Astrocyte (in vitro differentiated cells and primary cell): ENCODE results near the gene PEAR1. TPM values are rescaled to one million over a fixed set of nuclear protein-coding genes. Genes with fewer than 3 reads are reported as not detected.

ENCODE experiments used
- DNase-seq: peaks from one replicate; pipeline ENCODE4 v3.0.0-alpha.2; 2010; ENCODE audit warnings: low read depth
- FAIRE-seq: peaks from 2 replicates; lab custom pipeline; 2011; peaks lifted over from hg19 to GRCh38; lab: Jason Lieb, UNC
- H2AFZ ChIP-seq: 2 replicates; pipeline ENCODE4 v1.6.0; 2012; ENCODE audit warnings: low read depth, low read length, inconsistent platforms
- H3K27ac ChIP-seq: 2 replicates; pipeline ENCODE4 v1.5.1; 2011; ENCODE audit warnings: low read depth, low read length, inconsistent platforms
- H3K27me3 ChIP-seq: 2 replicates; pipeline ENCODE4 v1.6.0; 2011; ENCODE audit warnings: low read length, inconsistent platforms; ENCODE audit not compliant: insufficient read depth
- H3K36me3 ChIP-seq: 2 replicates; pipeline ENCODE4 v1.5.1; 2011; ENCODE audit warnings: low read length, inconsistent platforms; ENCODE audit not compliant: insufficient read depth
- H3K4me1 ChIP-seq: 2 replicates; pipeline ENCODE4 v1.5.1; 2011; ENCODE audit warnings: low read length, inconsistent platforms; ENCODE audit not compliant: insufficient read depth
- H3K4me2 ChIP-seq: 2 replicates; pipeline ENCODE4 v1.6.0; 2012; ENCODE audit warnings: low read length, inconsistent platforms
- H3K4me3 ChIP-seq: 2 replicates; pipeline ENCODE4 v1.5.1; 2011; ENCODE audit warnings: low read depth, mild to moderate bottlenecking, low read length, inconsistent platforms; ENCODE audit not compliant: insufficient read depth
- H3K79me2 ChIP-seq: 2 replicates; pipeline ENCODE4 v1.6.0; 2012; ENCODE audit warnings: mild to moderate bottlenecking, low read length, inconsistent platforms; ENCODE audit not compliant: insufficient read depth
- H3K9ac ChIP-seq: 2 replicates; pipeline ENCODE4 v1.6.0; 2012; ENCODE audit warnings: mild to moderate bottlenecking, low read length, inconsistent platforms
- H3K9me3 ChIP-seq: 2 replicates; pipeline ENCODE4 v1.5.1; 2012; ENCODE audit warnings: low read depth, mild to moderate bottlenecking, low read length, inconsistent platforms; ENCODE audit not compliant: insufficient read depth
- H4K20me1 ChIP-seq: 2 replicates; pipeline ENCODE4 v1.6.0; 2012; ENCODE audit warnings: low read length, inconsistent platforms; ENCODE audit not compliant: insufficient read depth
- H3K27ac Mint-ChIP-seq: one replicate; pipeline ENCODE4 v1.8.0; 2021; ENCODE audit warnings: mild to moderate bottlenecking, mixed read lengths; ENCODE audit not compliant: unreplicated experiment
- H3K27me3 Mint-ChIP-seq: one replicate; pipeline ENCODE4 v1.8.0; 2021; ENCODE audit warnings: low read depth, mixed read lengths; ENCODE audit not compliant: unreplicated experiment
- H3K36me3 Mint-ChIP-seq: one replicate; pipeline ENCODE4 v1.8.0; 2021; ENCODE audit warnings: low read depth, mixed read lengths; ENCODE audit not compliant: unreplicated experiment
- H3K4me1 Mint-ChIP-seq: one replicate; pipeline ENCODE4 v1.8.0; 2021; ENCODE audit warnings: low read depth, mixed read lengths; ENCODE audit not compliant: unreplicated experiment
- H3K4me3 Mint-ChIP-seq: one replicate; pipeline ENCODE4 v1.8.0; 2021; ENCODE audit warnings: mild to moderate bottlenecking, moderate library complexity, mixed read lengths; ENCODE audit not compliant: unreplicated experiment
- H3K9me3 Mint-ChIP-seq: one replicate; pipeline ENCODE4 v1.8.0; 2021; ENCODE audit warnings: mild to moderate bottlenecking, mixed read lengths; ENCODE audit not compliant: unreplicated experiment
- CTCF ChIP-seq: IDR thresholded peaks from 2 replicates; pipeline ENCODE4 v1.5.1; 2011; ENCODE audit warnings: low read depth, mild to moderate bottlenecking, inconsistent platforms, low read length, moderate library complexity; ENCODE audit not compliant: insufficient read depth
- EZH2 ChIP-seq: IDR thresholded peaks from 2 replicates; pipeline ENCODE4 v1.6.1; 2012; ENCODE audit warnings: mild to moderate bottlenecking, low read length, inconsistent platforms; ENCODE audit not compliant: insufficient read depth
- total RNA-seq: library from RNA; stranded (reverse); gene quantifications from 2 replicates; pipeline ENCODE4 v1.2.1, GENCODE V29; 2021

Gene PEAR1
- total RNA-seq, 1 donor from 2014 or later = 17.3 TPM

GRCh38 chr1:156939786-156940334 lies 46.3 kb downstream of the PEAR1 start:
- Histone ChIP-seq H3K27ac (no peak overlapping the region), H2AFZ (no peak overlapping the region), H3K27me3 (no peaks in the 10 kb centered on the region), H3K9me3 (no peaks in the 10 kb centered on the region), H3K4me3 (no peak overlapping the region), H3K79me2 (no peaks in the 10 kb centered on the region), H3K36me3 (peaks cover 30% of the 10 kb centered on the region), H4K20me1 (no peaks in the 10 kb centered on the region), H3K4me2 (no peak overlapping the region), H3K4me1 (no peaks in the 10 kb centered on the region), H3K9ac (no peak overlapping the region)
- no peaks in the 10 kb centered on the region for H3K9me3 Mint-ChIP-seq
- no peak overlapping the region for H3K4me3 Mint-ChIP-seq
- H3K4me1 Mint-ChIP-seq = no peaks in the 10 kb centered on the region
- FAIRE-seq (no peak), DNase-seq (no peak)
- H3K27ac Mint-ChIP-seq = no peak overlapping the region
- H3K36me3 Mint-ChIP-seq = peaks cover 54% of the 10 kb centered on the region
- TF ChIP-seq EZH2 (no peak), CTCF (no peak)
- no peaks in the 10 kb centered on the region for H3K27me3 Mint-ChIP-seq

GRCh38 chr1:156941675-156942074 lies 48.2 kb downstream of the PEAR1 start:
- Histone ChIP-seq H3K27me3 (no peaks in the 10 kb centered on the region), H3K9me3 (no peaks in the 10 kb centered on the region), H4K20me1 (peaks cover 5% of the 10 kb centered on the region), H3K4me2 (no peak overlapping the region), H3K79me2 (no peaks in the 10 kb centered on the region), H2AFZ (no peak overlapping the region), H3K4me1 (no peaks in the 10 kb centered on the region), H3K9ac (no peak overlapping the region), H3K4me3 (no peak overlapping the region), H3K27ac (no peak overlapping the region), H3K36me3 (peaks cover 35% of the 10 kb centered on the region)
- Mint-ChIP-seq H3K4me1 (no peaks in the 10 kb centered on the region), H3K36me3 (peaks cover 67% of the 10 kb centered on the region), H3K4me3 (no peak overlapping the region), H3K27me3 (no peaks in the 10 kb centered on the region), H3K27ac (no peak overlapping the region), H3K9me3 (no peaks in the 10 kb centered on the region)
- DNase-seq (no peak), FAIRE-seq (no peak)
- no peak for TF ChIP-seq CTCF
- TF ChIP-seq EZH2 = no peak

- no peaks in the 10 kb centered on the region for H3K9me3 ChIP-seq
- Mint-ChIP-seq H3K27me3 (no peaks in the 10 kb centered on the region), H3K4me3 (no peak overlapping the region), H3K36me3 (peaks cover 69% of the 10 kb centered on the region), H3K9me3 (no peaks in the 10 kb centered on the region), H3K4me1 (no peaks in the 10 kb centered on the region), H3K27ac (no peak overlapping the region)
- no peak overlapping the region for H3K27ac ChIP-seq
- H3K4me2 ChIP-seq = no peak overlapping the region
- no peak overlapping the region for H3K9ac ChIP-seq
- no peaks in the 10 kb centered on the region for H3K79me2 ChIP-seq
- no peaks in the 10 kb centered on the region for H3K4me1 ChIP-seq
- H4K20me1 ChIP-seq = peaks cover 5% of the 10 kb centered on the region
- no peak overlapping the region for H3K4me3 ChIP-seq
- FAIRE-seq (no peak), DNase-seq (no peak)
- TF ChIP-seq EZH2 (no peak), CTCF (no peak)
- H2AFZ ChIP-seq = no peak overlapping the region
- peaks cover 33% of the 10 kb centered on the region for H3K36me3 ChIP-seq
- H3K27me3 ChIP-seq = no peaks in the 10 kb centered on the region
Measured at GRCh38 chr1:156942176-156942575, 48.7 kb downstream of the PEAR1 start.
